ENCODE measurements around the gene AHSG.

- TF ChIP-seq CTCF (IDR thresholded peaks at IDR 0.05 in 2 of 3, conservative IDR thresholded peaks at IDR 0.05 in 1 of 3; ENCODE audit: borderline replicate concordance in 1 of 3, insufficient read depth in 1 of 3, low read depth in 2 of 3, low read length in 2 of 3) (no peak), ZBTB33 (IDR thresholded peaks at IDR 0.05; ENCODE audit: extremely low read depth, insufficient replicate concordance, low read length) (no peak)
These were observed 13.5 kb downstream of the AHSG start for GRCh38 chr3:186626254-186626847.

Measured in HCT116 (cell line).